Activated T-cell treated with anti-CD3 and anti-CD28 coated beads, Interleukin-2, amount 50 U/mL, for 4 hours (primary cell): Measurements from ENCODE around the gene POLR3B. TPM values are rescaled to one million over a fixed set of nuclear protein-coding genes. Genes with fewer than 3 reads are reported as not detected.

Source experiments
- ATAC-seq, 2 donors: fragments of 200-7000 bp; cut with Tn5 transposase; one replicate each; pipeline ENCODE4 v1.10.0; 2021
- DNase-seq: peaks from one replicate; pipeline ENCODE4 v3.0.0-alpha.2; 2020
- H3K27me3 Mint-ChIP-seq: one replicate; pipeline ENCODE4 v1.8.0; 2021; ENCODE audit warnings: low read depth, mixed read lengths
- H3K36me3 Mint-ChIP-seq: one replicate; pipeline ENCODE4 v1.8.0; 2022; ENCODE audit warnings: mixed read lengths; ENCODE audit not compliant: insufficient read depth
- H3K4me1 Mint-ChIP-seq: one replicate; pipeline ENCODE4 v1.8.0; 2021; ENCODE audit warnings: low read depth, mixed read lengths
- H3K4me3 Mint-ChIP-seq: one replicate; pipeline ENCODE4 v1.8.0; 2021; ENCODE audit warnings: mild to moderate bottlenecking, moderate library complexity, mixed read lengths
- H3K9me3 Mint-ChIP-seq: one replicate; pipeline ENCODE4 v1.8.0; 2021; ENCODE audit warnings: mixed read lengths
- total RNA-seq, 3 donors: library from RNA; stranded (reverse); gene quantifications; one replicate each; pipeline ENCODE4 v1.2.1, GENCODE V29; 2021

POLR3B gene
- total RNA-seq, 3 donors from 2014 or later = 17.8 to 18.8 (median 18.2) TPM

DNA sequence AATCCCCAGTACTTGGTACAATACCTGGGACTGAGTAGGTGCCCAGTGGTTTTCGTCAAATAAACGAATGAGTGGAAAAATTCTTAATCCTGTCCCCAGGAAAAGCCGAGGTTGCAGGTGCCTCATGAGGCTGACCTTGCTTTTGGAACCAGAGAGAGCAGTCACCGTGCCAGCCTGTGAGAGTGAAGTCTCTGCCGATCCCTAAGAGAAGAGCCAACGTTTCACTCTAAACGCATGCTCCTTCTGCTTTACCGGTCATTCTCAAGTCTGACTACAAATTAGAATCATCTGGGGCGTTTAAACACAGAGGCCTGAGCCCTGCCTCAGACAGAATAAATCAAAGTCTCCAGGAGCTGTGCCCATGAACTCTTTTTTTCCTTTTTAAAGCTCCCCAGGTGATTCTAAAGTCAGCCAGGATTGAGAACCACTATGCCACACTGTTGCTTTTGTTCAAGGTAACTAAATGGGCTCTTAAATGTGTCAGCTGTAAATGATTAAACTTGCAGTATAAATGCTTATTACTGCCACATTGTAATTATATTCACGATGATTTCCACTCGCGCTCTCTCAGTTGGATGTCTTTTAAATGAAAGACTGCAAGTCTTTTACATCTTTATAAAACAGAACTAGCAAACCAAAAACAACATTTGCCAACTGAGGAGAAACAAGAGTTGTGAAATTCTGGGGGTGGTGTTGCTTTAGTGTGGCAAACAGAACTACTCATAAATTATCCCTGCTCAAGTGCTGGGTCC, 28.1 kb upstream of the POLR3B start:
- Mint-ChIP-seq H3K9me3 (no peaks in the 10 kb centered on the region), H3K36me3 (peaks cover 37% of the 10 kb centered on the region), H3K27me3 (no peaks in the 10 kb centered on the region), H3K4me3 (no peak overlapping the region), H3K4me1 (peaks cover 7% of the 10 kb centered on the region)
- ATAC-seq (no peak), DNase-seq (no peak)

GRCh38 chr12:106331599-106331998, 25.9 kb upstream of the POLR3B start:
- Mint-ChIP-seq H3K9me3 (no peaks in the 10 kb centered on the region), H3K36me3 (peaks cover 27% of the 10 kb centered on the region), H3K4me3 (no peak overlapping the region), H3K4me1 (peaks cover 5% of the 10 kb centered on the region), H3K27me3 (no peaks in the 10 kb centered on the region)
- DNase-seq = no peak
- ATAC-seq = no peak

DNA sequence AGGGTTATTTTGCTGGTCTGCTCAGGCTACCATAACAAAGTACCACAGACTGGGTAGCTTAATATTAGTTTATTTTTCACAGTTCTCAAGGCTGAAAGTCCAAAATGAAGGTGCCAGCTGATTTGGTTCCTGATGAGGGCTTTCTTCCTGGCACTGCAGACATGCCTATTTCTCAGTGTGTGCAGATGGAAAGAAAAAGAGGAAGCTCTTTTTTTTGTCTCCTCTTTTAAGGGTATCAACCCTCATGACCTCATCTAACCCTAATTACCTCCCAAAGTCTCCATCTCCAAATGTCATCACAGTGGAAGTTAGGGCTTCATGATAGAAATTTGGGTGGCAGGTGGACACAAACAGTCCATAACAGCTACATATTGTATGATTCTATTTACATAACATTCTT, 25.0 kb upstream of the POLR3B start:
- Mint-ChIP-seq H3K27me3 (no peaks in the 10 kb centered on the region), H3K36me3 (peaks cover 33% of the 10 kb centered on the region), H3K4me1 (peaks cover 7% of the 10 kb centered on the region), H3K9me3 (no peaks in the 10 kb centered on the region), H3K4me3 (no peak overlapping the region)
- no peak for ATAC-seq
- no peak for DNase-seq

- Mint-ChIP-seq H3K4me3 (no peak overlapping the region), H3K4me1 (peaks cover 7% of the 10 kb centered on the region), H3K27me3 (no peaks in the 10 kb centered on the region), H3K36me3 (peaks cover 33% of the 10 kb centered on the region), H3K9me3 (no peaks in the 10 kb centered on the region)
- ATAC-seq = no peak
- no peak for DNase-seq
Measured at GRCh38 chr12:106333010-106333409, 24.5 kb upstream of the POLR3B start.

DNA sequence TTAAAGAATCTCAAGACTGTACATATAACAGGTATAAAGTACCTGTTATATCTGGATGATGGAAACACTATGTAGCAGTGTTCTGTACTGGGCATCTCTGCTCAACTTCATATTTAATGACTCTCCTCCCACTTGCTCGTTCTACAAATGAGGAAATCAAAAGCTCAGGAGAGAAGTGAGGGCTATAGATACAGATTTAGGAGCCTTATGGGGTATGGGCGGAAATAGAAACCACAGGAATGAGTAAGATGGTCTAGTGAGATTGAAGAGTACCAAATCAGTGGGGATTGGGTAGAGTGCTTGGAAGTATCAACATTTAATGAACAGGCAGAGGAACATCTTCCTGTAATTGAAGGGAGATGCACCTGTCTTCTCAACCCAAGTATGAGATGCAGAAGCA, 23.8 kb upstream of the POLR3B start:
- Mint-ChIP-seq H3K9me3 (no peaks in the 10 kb centered on the region), H3K4me1 (peaks cover 7% of the 10 kb centered on the region), H3K4me3 (no peak overlapping the region), H3K36me3 (peaks cover 28% of the 10 kb centered on the region), H3K27me3 (no peaks in the 10 kb centered on the region)
- no peak for DNase-seq
- ATAC-seq = no peak

- Mint-ChIP-seq H3K4me1 (peaks cover 2% of the 10 kb centered on the region), H3K4me3 (no peak overlapping the region), H3K27me3 (no peaks in the 10 kb centered on the region), H3K36me3 (peaks cover 34% of the 10 kb centered on the region), H3K9me3 (no peaks in the 10 kb centered on the region)
- DNase-seq (no peak), ATAC-seq (no peak)
Measured at GRCh38 chr12:106341086-106341877, 16.3 kb upstream of the POLR3B start.

DNA sequence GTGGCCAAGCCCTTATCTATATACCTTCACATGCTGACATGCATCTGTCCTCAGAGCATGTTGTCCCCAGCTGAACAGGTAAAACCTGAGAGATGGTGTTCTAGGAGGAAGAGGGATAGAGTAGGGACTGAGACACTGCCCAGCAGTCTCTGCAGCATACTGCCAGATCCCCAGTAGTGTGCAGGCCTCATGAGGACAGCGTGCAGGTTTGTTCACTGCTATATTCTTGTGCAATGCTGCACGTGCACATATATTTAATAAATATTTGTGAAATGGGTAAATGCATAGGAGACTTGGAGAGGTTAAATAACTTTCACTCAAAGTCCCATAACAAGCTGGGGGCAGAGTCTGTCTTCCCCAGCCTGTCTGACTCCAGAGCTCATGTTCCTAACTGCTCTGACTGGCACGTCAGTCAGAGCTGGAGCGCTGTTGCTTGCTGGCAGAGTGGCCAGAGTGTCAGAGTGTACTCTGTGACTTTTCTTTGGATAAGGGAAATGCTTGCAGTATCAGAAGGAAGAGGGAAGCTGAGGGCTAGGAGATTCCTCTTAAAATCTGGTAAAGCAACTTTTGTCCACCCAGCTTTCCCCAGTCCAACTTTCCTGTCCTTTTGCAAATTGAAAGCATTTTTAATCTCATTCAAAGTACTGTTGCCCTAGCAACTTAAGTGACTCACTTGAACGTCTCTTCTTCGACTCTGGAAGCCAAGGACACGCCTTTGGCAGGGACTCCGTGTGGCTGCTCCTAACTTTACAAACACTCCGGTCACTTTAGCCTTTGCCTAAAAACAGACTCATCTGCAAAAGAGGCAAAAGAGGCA, 14.9 kb upstream of the POLR3B start:
- Mint-ChIP-seq H3K4me1 (no peaks in the 10 kb centered on the region), H3K27me3 (no peaks in the 10 kb centered on the region), H3K36me3 (peaks cover 31% of the 10 kb centered on the region), H3K4me3 (no peak overlapping the region), H3K9me3 (no peaks in the 10 kb centered on the region)
- ATAC-seq (no peak), DNase-seq (no peak)

DNA sequence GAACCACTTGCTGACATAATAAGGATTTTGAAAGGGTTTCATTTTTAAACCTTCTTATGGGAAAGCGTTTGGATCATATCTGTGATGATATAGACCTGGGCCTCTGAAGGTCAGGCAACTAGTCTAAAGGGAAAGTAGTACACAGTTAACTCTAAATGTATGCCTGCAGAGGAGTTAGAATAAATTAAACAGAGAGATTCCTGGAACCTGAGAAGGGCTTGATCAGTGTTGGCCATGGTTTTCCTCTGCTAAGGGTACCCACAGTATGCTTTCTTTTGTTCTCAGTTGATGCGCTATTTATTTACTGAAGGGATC, 14.4 kb upstream of the POLR3B start:
- no peaks in the 10 kb centered on the region for H3K9me3 Mint-ChIP-seq
- DNase-seq (no peak), ATAC-seq (no peak)
- no peaks in the 10 kb centered on the region for H3K27me3 Mint-ChIP-seq
- no peaks in the 10 kb centered on the region for H3K4me1 Mint-ChIP-seq
- H3K4me3 Mint-ChIP-seq = no peak overlapping the region
- peaks cover 31% of the 10 kb centered on the region for H3K36me3 Mint-ChIP-seq

DNA sequence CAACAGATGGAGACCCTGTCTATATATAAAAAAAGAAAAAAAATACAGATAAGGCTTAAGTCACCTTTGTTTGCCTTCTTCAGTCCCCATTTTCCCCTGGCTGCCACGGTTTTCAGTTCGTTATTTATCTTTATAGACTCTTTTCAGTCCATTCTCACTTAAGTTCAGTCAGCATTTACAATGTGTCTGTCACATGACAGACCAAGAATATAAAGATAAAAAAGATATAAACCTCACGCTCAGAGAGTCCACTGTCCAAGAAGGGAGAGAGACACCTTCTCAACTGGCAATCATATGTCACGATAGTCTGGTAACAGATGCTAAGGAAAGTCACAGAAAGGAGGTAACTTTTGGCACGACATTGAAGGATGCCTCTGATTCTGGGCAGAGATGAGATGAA, 13.4 kb upstream of the POLR3B start:
- no peaks in the 10 kb centered on the region for H3K9me3 Mint-ChIP-seq
- H3K27me3 Mint-ChIP-seq = no peaks in the 10 kb centered on the region
- ATAC-seq (no peak), DNase-seq (no peak)
- peaks cover 30% of the 10 kb centered on the region for H3K36me3 Mint-ChIP-seq
- no peaks in the 10 kb centered on the region for H3K4me1 Mint-ChIP-seq
- no peak overlapping the region for H3K4me3 Mint-ChIP-seq

DNA sequence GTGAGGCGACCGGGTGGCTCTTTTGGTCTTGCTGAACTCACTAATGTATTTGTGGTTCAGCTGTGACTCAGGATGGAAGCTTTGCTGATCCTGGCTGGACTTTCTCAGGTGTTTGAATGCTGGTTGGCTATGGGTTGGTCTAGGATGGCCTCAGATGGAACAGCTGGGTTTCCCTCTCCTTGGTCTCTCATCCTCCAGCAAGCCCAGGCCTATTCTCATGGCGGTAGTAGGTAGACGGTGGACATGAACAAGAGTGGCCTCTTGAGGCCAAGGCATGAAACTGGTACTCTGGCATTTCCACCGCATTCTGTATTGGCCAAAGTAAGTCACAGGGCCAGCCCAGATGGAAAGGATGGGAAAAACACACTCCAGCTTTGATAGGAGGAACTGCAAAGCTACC, 11.8 kb upstream of the POLR3B start:
- Mint-ChIP-seq H3K36me3 (peaks cover 17% of the 10 kb centered on the region), H3K9me3 (no peaks in the 10 kb centered on the region), H3K4me1 (no peaks in the 10 kb centered on the region), H3K27me3 (no peaks in the 10 kb centered on the region), H3K4me3 (no peak overlapping the region)
- DNase-seq (no peak), ATAC-seq (no peak)

DNA sequence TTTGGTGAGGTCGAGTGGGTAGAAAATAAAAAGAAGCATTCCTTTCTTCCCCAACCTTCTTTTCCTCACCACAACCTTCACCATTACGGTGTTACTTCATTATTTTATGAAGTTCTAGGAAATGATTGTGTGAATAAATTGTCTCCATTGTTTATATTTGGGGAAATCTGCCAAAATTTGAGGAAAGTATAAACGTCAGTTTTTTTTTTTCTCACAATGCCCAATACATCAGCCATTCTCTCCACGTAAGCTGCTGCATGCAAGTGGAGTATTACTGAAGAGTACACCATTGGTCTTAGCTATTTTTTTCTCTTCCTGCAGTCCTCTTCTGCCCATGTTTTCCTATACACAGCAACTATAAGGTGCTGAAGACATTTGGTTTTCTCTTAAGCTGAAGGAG, 9.1 kb upstream of the POLR3B start:
- Mint-ChIP-seq H3K27me3 (no peaks in the 10 kb centered on the region), H3K9me3 (no peaks in the 10 kb centered on the region), H3K36me3 (peaks cover 11% of the 10 kb centered on the region), H3K4me3 (no peak overlapping the region), H3K4me1 (no peaks in the 10 kb centered on the region)
- ATAC-seq (no peak), DNase-seq (no peak)

- Mint-ChIP-seq H3K4me3 (no peak overlapping the region), H3K4me1 (peaks cover 9% of the 10 kb centered on the region), H3K9me3 (no peaks in the 10 kb centered on the region), H3K27me3 (no peaks in the 10 kb centered on the region), H3K36me3 (no peaks in the 10 kb centered on the region)
- ATAC-seq = no peak
- no peak for DNase-seq
Measured at GRCh38 chr12:106353175-106353574, 4.4 kb upstream of the POLR3B start.

GRCh38 chr12:106358396-106359241, 1.1 kb downstream of the POLR3B start:
- Mint-ChIP-seq H3K4me3 (peak overlapping the region; percentile 91), H3K4me1 (peaks cover 19% of the 10 kb centered on the region), H3K36me3 (peaks cover 3% of the 10 kb centered on the region), H3K9me3 (no peaks in the 10 kb centered on the region), H3K27me3 (no peaks in the 10 kb centered on the region)
- DNase-seq (no peak), ATAC-seq (no peak)
